Lower leg skin (tissue), 3 donors: Measurements from ENCODE around the gene TLR6.

Source experiments
- POLR2A ChIP-seq, 2 donors: fragments of 450-650 bp; IDR thresholded peaks; one replicate each; pipeline ENCODE4 v1.6.1; 2016 to 2017; ENCODE audit warnings: antibody characterized with exemption in 2 of 2, mild to moderate bottlenecking in 1 of 2, moderate library complexity in 1 of 2
- TF ChIP-seq, protein P1 (sequence below), 3 donors: fragments of 450-650 bp; IDR thresholded peaks; one replicate each; pipeline ENCODE4 v1.5.1; 2016; ENCODE audit warnings: antibody characterized with exemption in 3 of 3, mild to moderate bottlenecking in 3 of 3, moderate library complexity in 2 of 3

DNA sequence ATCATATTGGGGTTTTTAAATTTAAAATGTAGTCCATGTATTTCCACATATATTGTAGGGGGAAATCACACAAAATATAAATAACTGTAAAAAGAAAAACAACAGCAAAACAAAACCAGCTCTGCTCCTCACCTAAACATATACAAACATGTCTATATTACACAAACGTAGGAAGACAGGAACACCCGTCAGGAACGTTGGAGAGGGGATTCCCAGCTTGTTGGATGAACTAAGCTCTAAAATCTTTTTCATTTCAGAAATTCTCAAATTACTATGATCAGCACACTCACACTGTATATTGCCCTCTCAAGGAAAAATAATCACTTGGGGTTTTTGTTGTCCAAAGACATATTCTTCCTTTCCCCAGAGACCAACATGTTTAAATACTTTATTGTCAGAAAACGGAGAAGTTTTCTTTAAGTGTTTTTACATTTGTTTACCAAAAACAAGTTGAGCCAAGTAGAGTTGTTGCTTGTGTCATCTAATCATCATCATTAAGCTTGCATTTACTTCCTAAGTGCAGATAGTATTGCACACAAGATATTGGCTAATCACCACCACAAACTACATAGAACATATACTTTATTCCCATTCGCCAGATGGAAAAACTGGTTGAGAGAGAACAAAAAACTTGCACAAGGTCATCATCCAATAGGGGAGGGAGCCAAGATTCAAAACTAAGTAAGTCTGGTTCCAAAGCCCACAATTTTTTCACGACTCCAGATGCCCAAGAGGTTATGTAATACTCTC lies 71.4 kb downstream of the TLR6 start:
- TF ChIP-seq, protein P1, sequence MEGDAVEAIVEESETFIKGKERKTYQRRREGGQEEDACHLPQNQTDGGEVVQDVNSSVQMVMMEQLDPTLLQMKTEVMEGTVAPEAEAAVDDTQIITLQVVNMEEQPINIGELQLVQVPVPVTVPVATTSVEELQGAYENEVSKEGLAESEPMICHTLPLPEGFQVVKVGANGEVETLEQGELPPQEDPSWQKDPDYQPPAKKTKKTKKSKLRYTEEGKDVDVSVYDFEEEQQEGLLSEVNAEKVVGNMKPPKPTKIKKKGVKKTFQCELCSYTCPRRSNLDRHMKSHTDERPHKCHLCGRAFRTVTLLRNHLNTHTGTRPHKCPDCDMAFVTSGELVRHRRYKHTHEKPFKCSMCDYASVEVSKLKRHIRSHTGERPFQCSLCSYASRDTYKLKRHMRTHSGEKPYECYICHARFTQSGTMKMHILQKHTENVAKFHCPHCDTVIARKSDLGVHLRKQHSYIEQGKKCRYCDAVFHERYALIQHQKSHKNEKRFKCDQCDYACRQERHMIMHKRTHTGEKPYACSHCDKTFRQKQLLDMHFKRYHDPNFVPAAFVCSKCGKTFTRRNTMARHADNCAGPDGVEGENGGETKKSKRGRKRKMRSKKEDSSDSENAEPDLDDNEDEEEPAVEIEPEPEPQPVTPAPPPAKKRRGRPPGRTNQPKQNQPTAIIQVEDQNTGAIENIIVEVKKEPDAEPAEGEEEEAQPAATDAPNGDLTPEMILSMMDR (IDR thresholded peaks at IDR 0.05): no peak
- no peak for TF ChIP-seq POLR2A (IDR thresholded peaks at IDR 0.05)
